ENCODE data around the gene PHLDB1.

GRCh38 chr11:118610225-118610772 is 2.9 kb downstream of the PHLDB1 start:
- TF ChIP-seq, protein P1, sequence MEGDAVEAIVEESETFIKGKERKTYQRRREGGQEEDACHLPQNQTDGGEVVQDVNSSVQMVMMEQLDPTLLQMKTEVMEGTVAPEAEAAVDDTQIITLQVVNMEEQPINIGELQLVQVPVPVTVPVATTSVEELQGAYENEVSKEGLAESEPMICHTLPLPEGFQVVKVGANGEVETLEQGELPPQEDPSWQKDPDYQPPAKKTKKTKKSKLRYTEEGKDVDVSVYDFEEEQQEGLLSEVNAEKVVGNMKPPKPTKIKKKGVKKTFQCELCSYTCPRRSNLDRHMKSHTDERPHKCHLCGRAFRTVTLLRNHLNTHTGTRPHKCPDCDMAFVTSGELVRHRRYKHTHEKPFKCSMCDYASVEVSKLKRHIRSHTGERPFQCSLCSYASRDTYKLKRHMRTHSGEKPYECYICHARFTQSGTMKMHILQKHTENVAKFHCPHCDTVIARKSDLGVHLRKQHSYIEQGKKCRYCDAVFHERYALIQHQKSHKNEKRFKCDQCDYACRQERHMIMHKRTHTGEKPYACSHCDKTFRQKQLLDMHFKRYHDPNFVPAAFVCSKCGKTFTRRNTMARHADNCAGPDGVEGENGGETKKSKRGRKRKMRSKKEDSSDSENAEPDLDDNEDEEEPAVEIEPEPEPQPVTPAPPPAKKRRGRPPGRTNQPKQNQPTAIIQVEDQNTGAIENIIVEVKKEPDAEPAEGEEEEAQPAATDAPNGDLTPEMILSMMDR (IDR thresholded peaks at IDR 0.05) = no peak
- TF ChIP-seq POLR2A (IDR thresholded peaks at IDR 0.05) (no peak), EP300 (IDR thresholded peaks at IDR 0.05) (no peak)
